IgD-negative memory B cell (primary cell): ENCODE measurements around the gene PDIK1L. TPM values are rescaled to one million over a fixed set of nuclear protein-coding genes. Genes with fewer than 3 reads are reported as not detected.
"Not testable (repeated sequence)": the region's sequence is repeated elsewhere in the genome, so short reads cannot be mapped to it uniquely, and the experiment has no call there.

Experiments used
- H3K27ac Mint-ChIP-seq, 3 donors: one replicate each; pipeline ENCODE4 v1.8.0; 2020 to 2022; ENCODE audit warnings: mild to moderate bottlenecking in 3 of 3, mixed read lengths in 3 of 3, moderate library complexity in 1 of 3
- H3K27me3 Mint-ChIP-seq: one replicate; pipeline ENCODE4 v1.8.0; 2021; ENCODE audit warnings: mixed read lengths
- H3K36me3 Mint-ChIP-seq: one replicate; pipeline ENCODE4 v1.8.0; 2020; ENCODE audit warnings: mild to moderate bottlenecking, mixed read lengths
- H3K4me1 Mint-ChIP-seq, 3 donors: one replicate each; pipeline ENCODE4 v1.8.0; 2020 to 2022; ENCODE audit warnings: mixed read lengths in 3 of 3, mild to moderate bottlenecking in 1 of 3
- H3K4me3 Mint-ChIP-seq, 4 donors: one replicate each; pipeline ENCODE4 v1.8.0; 2020 to 2022; ENCODE audit warnings: mild to moderate bottlenecking in 4 of 4, mixed read lengths in 4 of 4, moderate library complexity in 3 of 4
- H3K9me3 Mint-ChIP-seq, 3 donors: one replicate each; pipeline ENCODE4 v1.8.0; 2020 to 2021; ENCODE audit warnings: mixed read lengths in 3 of 3, mild to moderate bottlenecking in 1 of 3
- polyA plus RNA-seq: library from polyadenylated mRNA; unstranded; fragments of 300-500 nt; fragmentation: Illumina TruSeq; gene quantifications from one replicate; pipeline ENCODE4 v1.2.3, GENCODE V29; 2021

The PDIK1L gene
- polyA plus RNA-seq, 1 donor from 2014 or later: 3.7 TPM

DNA sequence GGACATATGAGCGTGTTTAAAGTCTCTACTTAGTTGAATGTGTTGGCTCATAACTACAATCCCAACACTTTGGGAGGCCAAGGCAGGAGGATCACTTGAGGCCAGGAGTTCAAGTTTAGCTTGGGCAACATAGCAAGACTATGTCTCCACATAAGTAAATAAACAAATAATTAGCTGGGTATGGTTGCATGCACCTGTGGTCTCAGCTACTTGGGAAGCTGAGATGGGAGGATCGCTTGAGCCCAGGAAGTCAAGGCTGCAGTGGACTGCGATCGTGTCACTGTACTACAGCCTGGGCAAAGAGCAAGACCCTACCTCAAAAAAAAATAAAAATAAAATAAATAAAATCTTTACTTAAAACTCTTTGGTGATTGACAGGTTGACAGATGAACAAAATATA, 13.0 kb upstream of the PDIK1L start:
- H3K27me3 Mint-ChIP-seq: peaks cover 2% of the 10 kb centered on the region
- H3K36me3 Mint-ChIP-seq: peaks cover 2% of the 10 kb centered on the region
- H3K9me3 Mint-ChIP-seq: no peaks in the 10 kb centered on the region
- no peak overlapping the region for H3K4me3 Mint-ChIP-seq
- H3K27ac Mint-ChIP-seq: no peak overlapping the region
- peaks cover 0 to 1% (median 0%) of the 10 kb centered on the region in 3 donors for H3K4me1 Mint-ChIP-seq

DNA sequence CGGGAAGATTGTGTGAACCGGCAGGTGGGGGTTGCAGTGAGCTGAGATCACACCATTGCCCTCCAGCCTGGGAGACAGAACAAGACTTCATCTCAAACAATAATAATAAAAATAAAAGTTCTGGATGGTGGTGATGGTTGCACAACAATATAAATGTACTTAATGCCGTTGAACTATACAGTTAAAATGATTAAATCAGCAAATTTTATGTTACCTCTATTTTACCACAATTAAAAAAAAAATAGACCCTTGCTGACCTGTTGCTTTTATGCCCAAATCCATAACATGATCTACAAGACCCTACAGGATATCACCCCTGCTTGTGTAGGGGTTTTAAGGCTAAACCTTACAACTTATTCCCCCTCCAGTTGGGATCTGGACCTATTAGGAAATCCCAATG, 11.8 kb upstream of the PDIK1L start:
- Mint-ChIP-seq H3K4me3 (no peak overlapping the region), H3K9me3 (no peaks in the 10 kb centered on the region), H3K4me1 (peaks cover 0 to 1% (median 0%) of the 10 kb centered on the region in 3 donors), H3K27ac (no peak overlapping the region), H3K36me3 (peaks cover 2% of the 10 kb centered on the region), H3K27me3 (peaks cover 2% of the 10 kb centered on the region)

GRCh38 chr1:26100204-26100603, 11.4 kb upstream of the PDIK1L start:
- not testable (repeated sequence) for H3K9me3 Mint-ChIP-seq, H3K27me3 Mint-ChIP-seq, H3K4me1 Mint-ChIP-seq, H3K4me3 Mint-ChIP-seq, H3K36me3 Mint-ChIP-seq
- peak overlapping the region in 1 of 3 donors; percentile 77 for H3K27ac Mint-ChIP-seq

DNA sequence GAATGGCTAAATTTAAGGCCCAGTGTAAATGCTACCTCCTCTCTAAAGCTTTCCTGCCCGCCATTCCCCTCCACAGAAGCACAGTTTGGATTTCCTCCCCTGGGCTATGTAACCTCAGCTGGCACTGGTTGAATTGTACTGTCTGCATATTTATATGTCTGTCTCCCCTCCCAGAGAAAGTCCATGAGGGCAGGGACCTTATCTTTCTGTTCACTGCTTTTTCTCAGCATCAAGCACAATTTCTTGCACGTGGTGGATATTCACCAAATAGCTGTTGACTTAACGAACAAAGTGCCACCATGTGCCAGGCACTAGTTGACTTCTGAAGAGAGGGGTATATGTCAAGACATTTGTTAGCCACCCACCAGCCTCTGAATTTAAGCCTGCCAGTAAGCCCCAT, 9.5 kb upstream of the PDIK1L start:
- H3K9me3 Mint-ChIP-seq: no peaks in the 10 kb centered on the region
- H3K27ac Mint-ChIP-seq: no peak overlapping the region
- peaks cover 2% of the 10 kb centered on the region for H3K36me3 Mint-ChIP-seq
- peaks cover 0 to 5% (median 5%) of the 10 kb centered on the region in 3 donors for H3K4me1 Mint-ChIP-seq
- H3K27me3 Mint-ChIP-seq: peaks cover 2% of the 10 kb centered on the region
- no peak overlapping the region for H3K4me3 Mint-ChIP-seq

GRCh38 chr1:26102526-26102925, 9.1 kb upstream of the PDIK1L start:
- Mint-ChIP-seq H3K4me3 (no peak overlapping the region), H3K27me3 (peaks cover 2% of the 10 kb centered on the region), H3K27ac (no peak overlapping the region), H3K4me1 (peaks cover 0 to 5% (median 5%) of the 10 kb centered on the region in 3 donors), H3K36me3 (peaks cover 2% of the 10 kb centered on the region), H3K9me3 (no peaks in the 10 kb centered on the region)

DNA sequence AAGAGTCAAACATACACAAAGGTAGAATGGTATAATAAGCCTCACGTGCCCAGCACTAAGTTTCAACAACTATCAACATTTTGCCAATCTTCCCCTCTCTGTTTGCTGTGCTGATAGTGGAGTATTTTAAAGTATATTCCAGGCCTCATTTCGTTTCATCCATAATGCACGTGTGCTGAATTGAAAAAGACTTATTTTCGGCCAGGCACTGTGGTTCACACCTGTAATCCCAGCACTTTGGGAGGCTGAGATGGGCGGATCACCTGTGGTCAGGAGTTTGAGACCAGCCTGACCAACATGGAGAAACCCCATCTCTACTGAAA, 6.4 kb upstream of the PDIK1L start:
- not testable (repeated sequence) for H3K27me3 Mint-ChIP-seq, H3K36me3 Mint-ChIP-seq, H3K4me1 Mint-ChIP-seq, H3K9me3 Mint-ChIP-seq
- H3K4me3 Mint-ChIP-seq: peak overlapping the region in 1 of 4 donors; percentile 28
- H3K27ac Mint-ChIP-seq: peak overlapping the region in 2 of 3 donors; percentile 11 to 33

GRCh38 chr1:26109229-26110164, 2.1 kb upstream of the PDIK1L start:
- Mint-ChIP-seq H3K4me1 (peaks cover 16 to 26% (median 19%) of the 10 kb centered on the region in 3 donors), H3K9me3 (no peaks in the 10 kb centered on the region), H3K27ac (peak overlapping the region in 2 of 3 donors; percentile 35 to 98)

GRCh38 chr1:26110731-26111529, 694 bp upstream of the PDIK1L start:
- peaks cover 22 to 23% (median 23%) of the 10 kb centered on the region in 3 donors for H3K4me1 Mint-ChIP-seq
- H3K9me3 Mint-ChIP-seq: no peaks in the 10 kb centered on the region
- no peaks in the 10 kb centered on the region for H3K27me3 Mint-ChIP-seq

More at GRCh38 chr1:26109229-26110164, 2.1 kb upstream of the PDIK1L start:
- Mint-ChIP-seq H3K27me3 (no peaks in the 10 kb centered on the region), H3K4me3 (peak overlapping the region; percentile 84 to 99 (median 91)), H3K36me3 (no peaks in the 10 kb centered on the region)

GRCh38 chr1:26112407-26112775, 767 bp downstream of the PDIK1L start:
- H3K36me3 Mint-ChIP-seq: no peaks in the 10 kb centered on the region
- H3K27ac Mint-ChIP-seq: peak overlapping the region; percentile 26 to 98 (median 62)
- peak overlapping the region; percentile 94 to 99 (median 96) for H3K4me3 Mint-ChIP-seq
- H3K4me1 Mint-ChIP-seq: peaks cover 22 to 23% (median 23%) of the 10 kb centered on the region in 3 donors
- H3K9me3 Mint-ChIP-seq: no peaks in the 10 kb centered on the region
- no peaks in the 10 kb centered on the region for H3K27me3 Mint-ChIP-seq

More at GRCh38 chr1:26110731-26111529, 694 bp upstream of the PDIK1L start:
- H3K4me3 Mint-ChIP-seq: peak overlapping the region; percentile 84 to 99 (median 91)
- H3K36me3 Mint-ChIP-seq: no peaks in the 10 kb centered on the region
- H3K27ac Mint-ChIP-seq: peak overlapping the region in 2 of 3 donors; percentile 92 to 98

- Mint-ChIP-seq H3K27me3 (no peaks in the 10 kb centered on the region), H3K27ac (peak overlapping the region in 2 of 3 donors; percentile 8 to 82), H3K4me3 (peak overlapping the region in 3 of 4 donors; percentile 21 to 82 (median 45)), H3K4me1 (peaks cover 22 to 23% (median 23%) of the 10 kb centered on the region in 3 donors), H3K9me3 (no peaks in the 10 kb centered on the region), H3K36me3 (peaks cover 2% of the 10 kb centered on the region)
Observed at GRCh38 chr1:26114165-26114927, 2.7 kb downstream of the PDIK1L start.

GRCh38 chr1:26119892-26120608, 8.4 kb downstream of the PDIK1L start:
- Mint-ChIP-seq H3K9me3 (no peaks in the 10 kb centered on the region), H3K4me1 (peaks cover 6 to 14% (median 6%) of the 10 kb centered on the region in 3 donors), H3K36me3 (peaks cover 2% of the 10 kb centered on the region), H3K27ac (no peak overlapping the region), H3K27me3 (no peaks in the 10 kb centered on the region), H3K4me3 (peak overlapping the region in 2 of 4 donors; percentile 20 to 72)

DNA sequence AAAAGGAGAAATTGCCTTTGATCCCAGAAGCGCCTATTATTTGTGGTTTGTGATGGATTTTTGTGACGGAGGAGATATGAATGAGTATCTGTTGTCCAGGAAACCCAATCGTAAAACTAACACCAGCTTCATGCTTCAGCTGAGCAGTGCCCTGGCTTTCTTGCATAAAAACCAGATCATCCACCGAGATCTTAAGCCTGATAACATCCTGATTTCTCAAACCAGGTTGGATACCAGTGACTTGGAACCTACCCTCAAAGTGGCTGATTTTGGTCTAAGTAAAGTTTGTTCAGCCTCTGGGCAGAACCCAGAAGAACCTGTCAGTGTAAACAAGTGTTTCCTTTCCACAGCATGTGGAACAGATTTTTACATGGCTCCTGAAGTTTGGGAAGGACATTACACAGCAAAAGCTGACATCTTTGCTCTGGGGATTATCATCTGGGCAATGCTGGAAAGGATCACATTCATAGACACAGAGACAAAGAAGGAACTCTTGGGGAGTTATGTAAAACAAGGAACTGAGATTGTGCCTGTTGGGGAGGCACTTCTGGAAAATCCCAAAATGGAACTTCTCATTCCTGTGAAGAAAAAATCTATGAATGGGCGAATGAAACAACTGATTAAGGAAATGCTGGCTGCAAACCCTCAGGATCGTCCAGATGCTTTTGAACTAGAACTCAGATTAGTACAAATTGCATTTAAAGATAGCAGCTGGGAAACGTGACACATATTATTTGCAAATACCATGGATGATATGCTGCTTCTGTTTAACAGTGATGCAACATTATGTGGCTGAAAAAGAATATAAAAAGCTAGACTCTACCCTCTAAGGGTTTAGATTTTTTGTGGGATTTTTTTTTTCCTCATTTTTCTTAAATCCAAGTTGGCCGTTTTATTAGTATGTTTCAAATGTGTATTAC, 10.5 kb downstream of the PDIK1L start:
- Mint-ChIP-seq H3K36me3 (peaks cover 2% of the 10 kb centered on the region), H3K27me3 (no peaks in the 10 kb centered on the region), H3K27ac (peak overlapping the region in 1 of 3 donors; percentile 43), H3K4me3 (no peak overlapping the region), H3K4me1 (peaks cover 10 to 22% (median 10%) of the 10 kb centered on the region in 3 donors), H3K9me3 (no peaks in the 10 kb centered on the region)
